ENCODE measurements around the gene PHC3.

The PHC3 gene

GRCh38 chr3:170204023-170204472 lies 22.5 kb upstream of the PHC3 start:
- H3K27ac ChIP-seq (replicated peaks) = no peak overlapping the region
- no peak for DNase-seq (ENCODE audit: low read depth in 1 of 2, low spot score in 1 of 2)
- no peaks in the 10 kb centered on the region for H3K27me3 ChIP-seq (ENCODE audit: insufficient read depth, poor library complexity, severe bottlenecking)
- TF ChIP-seq, protein P1, sequence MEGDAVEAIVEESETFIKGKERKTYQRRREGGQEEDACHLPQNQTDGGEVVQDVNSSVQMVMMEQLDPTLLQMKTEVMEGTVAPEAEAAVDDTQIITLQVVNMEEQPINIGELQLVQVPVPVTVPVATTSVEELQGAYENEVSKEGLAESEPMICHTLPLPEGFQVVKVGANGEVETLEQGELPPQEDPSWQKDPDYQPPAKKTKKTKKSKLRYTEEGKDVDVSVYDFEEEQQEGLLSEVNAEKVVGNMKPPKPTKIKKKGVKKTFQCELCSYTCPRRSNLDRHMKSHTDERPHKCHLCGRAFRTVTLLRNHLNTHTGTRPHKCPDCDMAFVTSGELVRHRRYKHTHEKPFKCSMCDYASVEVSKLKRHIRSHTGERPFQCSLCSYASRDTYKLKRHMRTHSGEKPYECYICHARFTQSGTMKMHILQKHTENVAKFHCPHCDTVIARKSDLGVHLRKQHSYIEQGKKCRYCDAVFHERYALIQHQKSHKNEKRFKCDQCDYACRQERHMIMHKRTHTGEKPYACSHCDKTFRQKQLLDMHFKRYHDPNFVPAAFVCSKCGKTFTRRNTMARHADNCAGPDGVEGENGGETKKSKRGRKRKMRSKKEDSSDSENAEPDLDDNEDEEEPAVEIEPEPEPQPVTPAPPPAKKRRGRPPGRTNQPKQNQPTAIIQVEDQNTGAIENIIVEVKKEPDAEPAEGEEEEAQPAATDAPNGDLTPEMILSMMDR (IDR thresholded peaks at IDR 0.05; ENCODE audit: insufficient read depth, low read length) = no peak
- TF ChIP-seq POLR2AphosphoS5 (IDR thresholded peaks at IDR 0.05; ENCODE audit: low read depth) (no peak), GABPA (IDR thresholded peaks at IDR 0.05; ENCODE audit: low read depth) (no peak), SPI1 (IDR thresholded peaks at IDR 0.05; ENCODE audit: borderline replicate concordance, low read depth) (no peak)
- TF ChIP-seq, protein P2, sequence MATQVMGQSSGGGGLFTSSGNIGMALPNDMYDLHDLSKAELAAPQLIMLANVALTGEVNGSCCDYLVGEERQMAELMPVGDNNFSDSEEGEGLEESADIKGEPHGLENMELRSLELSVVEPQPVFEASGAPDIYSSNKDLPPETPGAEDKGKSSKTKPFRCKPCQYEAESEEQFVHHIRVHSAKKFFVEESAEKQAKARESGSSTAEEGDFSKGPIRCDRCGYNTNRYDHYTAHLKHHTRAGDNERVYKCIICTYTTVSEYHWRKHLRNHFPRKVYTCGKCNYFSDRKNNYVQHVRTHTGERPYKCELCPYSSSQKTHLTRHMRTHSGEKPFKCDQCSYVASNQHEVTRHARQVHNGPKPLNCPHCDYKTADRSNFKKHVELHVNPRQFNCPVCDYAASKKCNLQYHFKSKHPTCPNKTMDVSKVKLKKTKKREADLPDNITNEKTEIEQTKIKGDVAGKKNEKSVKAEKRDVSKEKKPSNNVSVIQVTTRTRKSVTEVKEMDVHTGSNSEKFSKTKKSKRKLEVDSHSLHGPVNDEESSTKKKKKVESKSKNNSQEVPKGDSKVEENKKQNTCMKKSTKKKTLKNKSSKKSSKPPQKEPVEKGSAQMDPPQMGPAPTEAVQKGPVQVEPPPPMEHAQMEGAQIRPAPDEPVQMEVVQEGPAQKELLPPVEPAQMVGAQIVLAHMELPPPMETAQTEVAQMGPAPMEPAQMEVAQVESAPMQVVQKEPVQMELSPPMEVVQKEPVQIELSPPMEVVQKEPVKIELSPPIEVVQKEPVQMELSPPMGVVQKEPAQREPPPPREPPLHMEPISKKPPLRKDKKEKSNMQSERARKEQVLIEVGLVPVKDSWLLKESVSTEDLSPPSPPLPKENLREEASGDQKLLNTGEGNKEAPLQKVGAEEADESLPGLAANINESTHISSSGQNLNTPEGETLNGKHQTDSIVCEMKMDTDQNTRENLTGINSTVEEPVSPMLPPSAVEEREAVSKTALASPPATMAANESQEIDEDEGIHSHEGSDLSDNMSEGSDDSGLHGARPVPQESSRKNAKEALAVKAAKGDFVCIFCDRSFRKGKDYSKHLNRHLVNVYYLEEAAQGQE (IDR thresholded peaks at IDR 0.05; ENCODE audit: insufficient replicate concordance, low read depth) = no peak
- H3K4me3 ChIP-seq (replicated peaks; ENCODE audit: insufficient read depth, low read length) = no peak overlapping the region

- no peak for DNase-seq (ENCODE audit: low read depth in 1 of 2, low spot score in 1 of 2)
- TF ChIP-seq POLR2AphosphoS5 (IDR thresholded peaks at IDR 0.05; ENCODE audit: low read depth) (no peak), GABPA (IDR thresholded peaks at IDR 0.05; ENCODE audit: low read depth) (no peak), SPI1 (IDR thresholded peaks at IDR 0.05; ENCODE audit: borderline replicate concordance, low read depth) (no peak)
- TF ChIP-seq, protein P2 (IDR thresholded peaks at IDR 0.05; ENCODE audit: insufficient replicate concordance, low read depth) = no peak
- TF ChIP-seq, protein P1 (IDR thresholded peaks at IDR 0.05; ENCODE audit: insufficient read depth, low read length) = no peak
- Histone ChIP-seq H3K27me3 (ENCODE audit: insufficient read depth, poor library complexity, severe bottlenecking) (no peaks in the 10 kb centered on the region), H3K4me3 (replicated peaks; ENCODE audit: insufficient read depth, low read length) (no peak overlapping the region), H3K27ac (replicated peaks) (no peak overlapping the region)
These were observed 21.9 kb upstream of the PHC3 start for GRCh38 chr3:170203457-170203856.

DNA sequence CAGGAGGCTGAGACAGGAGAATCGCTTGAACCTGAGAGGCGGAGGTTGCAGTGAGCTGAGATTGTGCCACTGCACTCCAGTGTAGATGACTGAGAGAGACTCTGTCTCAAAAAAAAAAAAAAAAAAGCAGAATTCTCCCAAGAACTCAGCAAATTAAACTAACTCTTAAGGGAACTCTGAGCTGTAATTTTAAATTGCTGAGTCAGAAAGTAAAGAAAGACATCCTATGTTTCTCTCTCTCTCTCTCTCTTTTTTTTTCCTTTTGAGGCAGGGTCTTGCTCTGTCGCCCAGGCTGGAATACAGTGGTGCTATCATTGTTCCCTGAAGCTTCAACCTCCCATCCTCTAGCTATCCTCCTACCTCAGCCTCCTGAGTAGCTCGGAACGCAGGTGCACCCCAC lies 20.0 kb upstream of the PHC3 start:
- no peaks in the 10 kb centered on the region for H3K27me3 ChIP-seq (ENCODE audit: insufficient read depth, poor library complexity, severe bottlenecking)
- no peak overlapping the region for H3K4me3 ChIP-seq (replicated peaks; ENCODE audit: insufficient read depth, low read length)
- TF ChIP-seq POLR2AphosphoS5 (IDR thresholded peaks at IDR 0.05; ENCODE audit: low read depth) = no peak
- no peak overlapping the region for H3K27ac ChIP-seq (replicated peaks)
- DNase-seq (ENCODE audit: low read depth in 1 of 2, low spot score in 1 of 2) = no peak

DNA sequence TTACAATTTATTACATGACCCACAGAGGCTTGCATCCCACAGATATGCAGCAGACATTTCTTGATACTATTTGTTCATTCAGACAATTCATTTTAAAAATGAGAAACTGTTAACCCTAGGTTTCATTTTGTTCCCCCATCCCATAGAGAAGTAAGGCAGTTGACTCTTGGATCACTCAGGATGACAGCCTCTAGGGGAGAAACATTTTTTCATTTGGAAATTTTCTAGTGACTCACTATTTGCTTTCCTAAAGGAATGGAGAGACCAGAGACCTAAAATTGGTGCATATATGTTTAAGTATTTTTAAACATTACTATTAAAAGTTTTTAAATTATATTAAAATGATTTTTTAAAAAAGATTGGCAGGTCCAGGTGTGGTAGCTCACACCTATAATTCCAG lies 19.5 kb upstream of the PHC3 start:
- TF ChIP-seq GABPA (IDR thresholded peaks at IDR 0.05; ENCODE audit: low read depth) (no peak), POLR2AphosphoS5 (IDR thresholded peaks at IDR 0.05; ENCODE audit: low read depth) (no peak), SPI1 (IDR thresholded peaks at IDR 0.05; ENCODE audit: borderline replicate concordance, low read depth) (no peak)
- TF ChIP-seq, protein P1 (IDR thresholded peaks at IDR 0.05; ENCODE audit: insufficient read depth, low read length) = no peak
- no peaks in the 10 kb centered on the region for H3K27me3 ChIP-seq (ENCODE audit: insufficient read depth, poor library complexity, severe bottlenecking)
- no peak for DNase-seq (ENCODE audit: low read depth in 1 of 2, low spot score in 1 of 2)
- no peak overlapping the region for H3K27ac ChIP-seq (replicated peaks)
- H3K4me3 ChIP-seq (replicated peaks; ENCODE audit: insufficient read depth, low read length) = no peak overlapping the region

Measured in HL-60 (cell line).